Measurements from ENCODE around the gene MTMR10.

- TF ChIP-seq, protein P1, sequence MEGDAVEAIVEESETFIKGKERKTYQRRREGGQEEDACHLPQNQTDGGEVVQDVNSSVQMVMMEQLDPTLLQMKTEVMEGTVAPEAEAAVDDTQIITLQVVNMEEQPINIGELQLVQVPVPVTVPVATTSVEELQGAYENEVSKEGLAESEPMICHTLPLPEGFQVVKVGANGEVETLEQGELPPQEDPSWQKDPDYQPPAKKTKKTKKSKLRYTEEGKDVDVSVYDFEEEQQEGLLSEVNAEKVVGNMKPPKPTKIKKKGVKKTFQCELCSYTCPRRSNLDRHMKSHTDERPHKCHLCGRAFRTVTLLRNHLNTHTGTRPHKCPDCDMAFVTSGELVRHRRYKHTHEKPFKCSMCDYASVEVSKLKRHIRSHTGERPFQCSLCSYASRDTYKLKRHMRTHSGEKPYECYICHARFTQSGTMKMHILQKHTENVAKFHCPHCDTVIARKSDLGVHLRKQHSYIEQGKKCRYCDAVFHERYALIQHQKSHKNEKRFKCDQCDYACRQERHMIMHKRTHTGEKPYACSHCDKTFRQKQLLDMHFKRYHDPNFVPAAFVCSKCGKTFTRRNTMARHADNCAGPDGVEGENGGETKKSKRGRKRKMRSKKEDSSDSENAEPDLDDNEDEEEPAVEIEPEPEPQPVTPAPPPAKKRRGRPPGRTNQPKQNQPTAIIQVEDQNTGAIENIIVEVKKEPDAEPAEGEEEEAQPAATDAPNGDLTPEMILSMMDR (conservative IDR thresholded peaks at IDR 0.05; ENCODE audit: low read depth, low read length): no peak
- no peak for TF ChIP-seq EZH2 (IDR thresholded peaks at IDR 0.05; ENCODE audit: borderline replicate concordance, low read depth, low read length, poor library complexity, severe bottlenecking)
Measured at GRCh38 chr15:31012455-31012854, 21.0 kb upstream of the MTMR10 start.

Data from A673 (cell line).